BLaER1 (cell line): ENCODE data around the gene IL17A.

Experiments used
- H3K27ac ChIP-seq: shearing (Covaris generic); formaldehyde crosslinking; 2 replicates; pipeline ENCODE4 v1.8.1; 2022
- H3K27me3 ChIP-seq: shearing (Covaris generic); formaldehyde crosslinking; 2 replicates; pipeline ENCODE4 v1.8.1; 2022
- H3K36me3 ChIP-seq: shearing (Covaris generic); formaldehyde crosslinking; 2 replicates; pipeline ENCODE4 v1.8.1; 2022
- H3K4me1 ChIP-seq: shearing (Covaris generic); formaldehyde crosslinking; 2 replicates; pipeline ENCODE4 v1.8.1; 2022
- H3K4me2 ChIP-seq: shearing (Covaris generic); formaldehyde crosslinking; 2 replicates; pipeline ENCODE4 v1.8.1; 2022
- H3K4me3 ChIP-seq: shearing (Covaris generic); formaldehyde crosslinking; 2 replicates; pipeline ENCODE4 v1.8.1; 2022
- H3K9ac ChIP-seq: shearing (Covaris generic); formaldehyde crosslinking; 2 replicates; pipeline ENCODE4 v1.8.1; 2022
- H3K9me3 ChIP-seq: shearing (Covaris generic); formaldehyde crosslinking; 2 replicates; pipeline ENCODE4 v1.8.1; 2022
- H4K20me1 ChIP-seq: shearing (Covaris generic); formaldehyde crosslinking; 2 replicates; pipeline ENCODE4 v1.8.1; 2022
- Cebpa-rat ChIP-seq: shearing (Covaris generic); IDR thresholded peaks from 2 replicates; pipeline ENCODE4 v1.8.1; 2022

The IL17A gene

GRCh38 chr6:52186075-52186474, at the start of gene IL17A:
TSS of gene IL17A (plus strand) at chr6:52186375. CDS start at chr6:52186432, 57 bp downstream.
- no peak within 1 kb of the TSS for H3K27ac ChIP-seq
- H3K27me3 ChIP-seq = no peaks in the 10 kb centered on the region
- TF ChIP-seq Cebpa-rat = no peak
- H3K4me1 ChIP-seq = peaks cover 8% of the 10 kb centered on the region
- no peaks in the 10 kb centered on the region for H3K9me3 ChIP-seq
- H3K4me3 ChIP-seq = no peak within 1 kb of the TSS
- H3K36me3 ChIP-seq = no peaks in the 10 kb centered on the region
- no peak within 1 kb of the TSS for H3K9ac ChIP-seq
- H3K4me2 ChIP-seq = no peak within 1 kb of the TSS
- no peaks in the 10 kb centered on the region for H4K20me1 ChIP-seq

- H3K27me3 ChIP-seq = no peaks in the 10 kb centered on the region
- H3K9me3 ChIP-seq = no peaks in the 10 kb centered on the region
- H3K4me1 ChIP-seq = no peaks in the 10 kb centered on the region
- no peak overlapping the region for H3K4me3 ChIP-seq
- TF ChIP-seq Cebpa-rat = no peak
- H3K9ac ChIP-seq = no peak overlapping the region
- H4K20me1 ChIP-seq = no peaks in the 10 kb centered on the region
- H3K36me3 ChIP-seq = no peaks in the 10 kb centered on the region
- no peak overlapping the region for H3K27ac ChIP-seq
- H3K4me2 ChIP-seq = no peak overlapping the region
These were observed 49.2 kb upstream of the IL17A start for GRCh38 chr6:52136934-52137467.

GRCh38 chr6:52138284-52138683, 47.9 kb upstream of the IL17A start:
- TF ChIP-seq Cebpa-rat = no peak
- H3K4me1 ChIP-seq = no peaks in the 10 kb centered on the region

GRCh38 chr6:52139985-52140680, 46.0 kb upstream of the IL17A start:
- Histone ChIP-seq H3K9me3 (no peaks in the 10 kb centered on the region), H3K27ac (no peak overlapping the region), H3K4me1 (no peaks in the 10 kb centered on the region), H4K20me1 (no peaks in the 10 kb centered on the region), H3K27me3 (no peaks in the 10 kb centered on the region), H3K4me2 (no peak overlapping the region), H3K36me3 (no peaks in the 10 kb centered on the region), H3K4me3 (no peak overlapping the region), H3K9ac (no peak overlapping the region)
- TF ChIP-seq Cebpa-rat = no peak

More at GRCh38 chr6:52138284-52138683, 47.9 kb upstream of the IL17A start:
- no peaks in the 10 kb centered on the region for H3K27me3 ChIP-seq
- H4K20me1 ChIP-seq = no peaks in the 10 kb centered on the region
- no peak overlapping the region for H3K9ac ChIP-seq
- no peak overlapping the region for H3K4me3 ChIP-seq
- no peak overlapping the region for H3K4me2 ChIP-seq
- H3K36me3 ChIP-seq = no peaks in the 10 kb centered on the region
- H3K27ac ChIP-seq = no peak overlapping the region
- H3K9me3 ChIP-seq = no peaks in the 10 kb centered on the region

- Histone ChIP-seq H3K27me3 (no peaks in the 10 kb centered on the region), H3K27ac (no peak overlapping the region), H3K9me3 (no peaks in the 10 kb centered on the region), H3K4me1 (no peaks in the 10 kb centered on the region), H3K4me2 (no peak overlapping the region), H4K20me1 (no peaks in the 10 kb centered on the region), H3K9ac (no peak overlapping the region), H3K4me3 (no peak overlapping the region), H3K36me3 (no peaks in the 10 kb centered on the region)
- TF ChIP-seq Cebpa-rat = no peak
These were observed 44.6 kb upstream of the IL17A start for GRCh38 chr6:52141596-52141995.

- no peak overlapping the region for H3K9ac ChIP-seq
- H3K27ac ChIP-seq = no peak overlapping the region
- no peaks in the 10 kb centered on the region for H3K4me1 ChIP-seq
- H3K9me3 ChIP-seq = no peaks in the 10 kb centered on the region
- H3K27me3 ChIP-seq = no peaks in the 10 kb centered on the region
- no peaks in the 10 kb centered on the region for H4K20me1 ChIP-seq
- H3K4me3 ChIP-seq = no peak overlapping the region
- TF ChIP-seq Cebpa-rat = no peak
- H3K36me3 ChIP-seq = no peaks in the 10 kb centered on the region
- no peak overlapping the region for H3K4me2 ChIP-seq
These were observed 43.6 kb upstream of the IL17A start for GRCh38 chr6:52142556-52142955.

- H3K9ac ChIP-seq = no peak overlapping the region
- H3K4me1 ChIP-seq = no peaks in the 10 kb centered on the region
- H3K4me2 ChIP-seq = no peak overlapping the region
- no peak for TF ChIP-seq Cebpa-rat
- no peaks in the 10 kb centered on the region for H4K20me1 ChIP-seq
- H3K36me3 ChIP-seq = no peaks in the 10 kb centered on the region
- H3K27ac ChIP-seq = no peak overlapping the region
- no peak overlapping the region for H3K4me3 ChIP-seq
- H3K27me3 ChIP-seq = no peaks in the 10 kb centered on the region
- H3K9me3 ChIP-seq = no peaks in the 10 kb centered on the region
These were observed 42.6 kb upstream of the IL17A start for GRCh38 chr6:52143551-52143950.

- no peaks in the 10 kb centered on the region for H3K27me3 ChIP-seq
- no peak overlapping the region for H3K4me3 ChIP-seq
- H4K20me1 ChIP-seq = no peaks in the 10 kb centered on the region
- no peaks in the 10 kb centered on the region for H3K4me1 ChIP-seq
- H3K9me3 ChIP-seq = no peaks in the 10 kb centered on the region
- H3K4me2 ChIP-seq = no peak overlapping the region
- H3K9ac ChIP-seq = no peak overlapping the region
- no peak for TF ChIP-seq Cebpa-rat
- no peaks in the 10 kb centered on the region for H3K36me3 ChIP-seq
- no peak overlapping the region for H3K27ac ChIP-seq
These were observed 41.7 kb upstream of the IL17A start for GRCh38 chr6:52144196-52145076.

GRCh38 chr6:52146851-52147445, 39.2 kb upstream of the IL17A start:
- H3K4me3 ChIP-seq = no peak overlapping the region
- no peaks in the 10 kb centered on the region for H3K4me1 ChIP-seq
- no peak overlapping the region for H3K9ac ChIP-seq
- no peaks in the 10 kb centered on the region for H4K20me1 ChIP-seq
- no peaks in the 10 kb centered on the region for H3K9me3 ChIP-seq
- H3K4me2 ChIP-seq = no peak overlapping the region
- TF ChIP-seq Cebpa-rat = no peak
- no peak overlapping the region for H3K27ac ChIP-seq
- no peaks in the 10 kb centered on the region for H3K27me3 ChIP-seq
- H3K36me3 ChIP-seq = no peaks in the 10 kb centered on the region

- Histone ChIP-seq H3K4me3 (no peak overlapping the region), H3K27ac (no peak overlapping the region), H4K20me1 (no peaks in the 10 kb centered on the region), H3K36me3 (no peaks in the 10 kb centered on the region), H3K27me3 (no peaks in the 10 kb centered on the region), H3K4me2 (no peak overlapping the region), H3K9ac (no peak overlapping the region), H3K4me1 (peaks cover 2% of the 10 kb centered on the region), H3K9me3 (no peaks in the 10 kb centered on the region)
- TF ChIP-seq Cebpa-rat = no peak
These were observed 37.1 kb upstream of the IL17A start for GRCh38 chr6:52149076-52149475.
